Caco-2 (cell line): ENCODE results near the gene DPH1. TPM values are rescaled to one million over a fixed set of nuclear protein-coding genes. Genes with fewer than 3 reads are reported as not detected.
"Not testable (repeated sequence)": the region's sequence is repeated elsewhere in the genome, so short reads cannot be mapped to it uniquely, and the experiment has no call there.

Experiments used
- BruUV-seq: library from RNA; stranded (reverse); fragments of 400-500 nt; replicated peaks from 2 replicates; lab custom pipeline; 2021; lab: Mats Ljungman, UMichigan
- CTCF ChIA-PET: fragments of 300-600 bp; sonication (Branson Sonifier 250); formaldehyde crosslinking; loops from one replicate; lab custom pipeline; 2022; ENCODE audit warnings: antibody characterized with exemption; lab: Charles Lee
- POLR2A ChIA-PET: fragments of 300-600 bp; sonication (Branson Sonifier 250); formaldehyde crosslinking; loops from one replicate; lab custom pipeline; 2022; ENCODE audit warnings: antibody characterized with exemption; lab: Charles Lee
- DNase-seq, 2 experiments: peaks; one replicate each; pipeline versions ENCODE4 v3.0.0 to v3.0.0-alpha.2; 2020 to 2022
- H3K27me3 ChIP-seq: replicated peaks from 2 replicates; pipeline ENCODE4 v1.6.0; 2011; ENCODE audit warnings: low read length; ENCODE audit not compliant: control insufficient read depth, insufficient read depth
- H3K36me3 ChIP-seq: 2 replicates; pipeline ENCODE4 v1.5.1; 2011; ENCODE audit warnings: low read length; ENCODE audit not compliant: control insufficient read depth, insufficient read depth
- H3K4me1 ChIP-seq: fragments of 250-450 bp; sonication (Bioruptor Pico); 2 replicates; pipeline ENCODE4 v1.5.1; 2020; ENCODE audit warnings: mild to moderate bottlenecking
- H3K4me3 ChIP-seq: 2 replicates; pipeline ENCODE4 v1.5.1; 2011; ENCODE audit warnings: low read depth, mild to moderate bottlenecking, control low read depth, low read length
- H3K9me3 ChIP-seq: fragments of 250-450 bp; sonication (Bioruptor Pico); 2 replicates; pipeline ENCODE4 v1.5.1; 2020; ENCODE audit warnings: mild to moderate bottlenecking, moderate library complexity
- H3K27ac Mint-ChIP-seq: one replicate; pipeline ENCODE4 v1.8.0; 2022; ENCODE audit warnings: mixed read lengths; ENCODE audit not compliant: unreplicated experiment
- H3K27me3 Mint-ChIP-seq: one replicate; pipeline ENCODE4 v1.8.0; 2022; ENCODE audit warnings: mixed read lengths; ENCODE audit not compliant: insufficient read depth, unreplicated experiment
- H3K36me3 Mint-ChIP-seq: one replicate; pipeline ENCODE4 v1.8.0; 2022; ENCODE audit warnings: mild to moderate bottlenecking, mixed read lengths; ENCODE audit not compliant: insufficient read depth, unreplicated experiment
- H3K4me1 Mint-ChIP-seq: one replicate; pipeline ENCODE4 v1.8.0; 2022; ENCODE audit warnings: low read depth, mixed read lengths; ENCODE audit not compliant: unreplicated experiment
- H3K4me3 Mint-ChIP-seq: one replicate; pipeline ENCODE4 v1.8.0; 2022; ENCODE audit warnings: mild to moderate bottlenecking, moderate library complexity, mixed read lengths; ENCODE audit not compliant: unreplicated experiment
- H3K9me3 Mint-ChIP-seq: one replicate; pipeline ENCODE4 v1.8.0; 2022; ENCODE audit warnings: mixed read lengths; ENCODE audit not compliant: unreplicated experiment
- intact Hi-C: fragments of 100-400 bp; cut with micrococcal nuclease; formaldehyde crosslinking; loops from one replicate; pipeline ENCODE4 v1.10.0; 2022; ENCODE audit not compliant: unreplicated experiment
- total RNA-seq: library from RNA; stranded (reverse); gene quantifications from 2 replicates; pipeline ENCODE4 v1.2.3, GENCODE V29; 2022
- TF ChIP-seq, protein P1 (sequence below), 2 experiments: fragments of 200-600 bp in 1 of 2; IDR thresholded peaks; 1 replicate in 1 of 2; 2 replicates in 1 of 2; pipeline versions ENCODE4 v1.5.1 to v1.8.0; 2011 to 2022; ENCODE audit warnings: antibody characterized with exemption in 1 of 2, control low read depth in 1 of 2, inconsistent platforms in 1 of 2, low read depth in 1 of 2, low read length in 1 of 2, mild to moderate bottlenecking in 1 of 2, moderate library complexity in 1 of 2; ENCODE audit not compliant: insufficient read depth in 1 of 2, severe bottlenecking in 1 of 2, unreplicated experiment in 1 of 2

DPH1 gene
- total RNA-seq, 1 experiment from 2014 or later, result 52.0 TPM

- peaks cover 10% of the 10 kb centered on the region for H3K9me3 Mint-ChIP-seq
- TF ChIP-seq, protein P1, sequence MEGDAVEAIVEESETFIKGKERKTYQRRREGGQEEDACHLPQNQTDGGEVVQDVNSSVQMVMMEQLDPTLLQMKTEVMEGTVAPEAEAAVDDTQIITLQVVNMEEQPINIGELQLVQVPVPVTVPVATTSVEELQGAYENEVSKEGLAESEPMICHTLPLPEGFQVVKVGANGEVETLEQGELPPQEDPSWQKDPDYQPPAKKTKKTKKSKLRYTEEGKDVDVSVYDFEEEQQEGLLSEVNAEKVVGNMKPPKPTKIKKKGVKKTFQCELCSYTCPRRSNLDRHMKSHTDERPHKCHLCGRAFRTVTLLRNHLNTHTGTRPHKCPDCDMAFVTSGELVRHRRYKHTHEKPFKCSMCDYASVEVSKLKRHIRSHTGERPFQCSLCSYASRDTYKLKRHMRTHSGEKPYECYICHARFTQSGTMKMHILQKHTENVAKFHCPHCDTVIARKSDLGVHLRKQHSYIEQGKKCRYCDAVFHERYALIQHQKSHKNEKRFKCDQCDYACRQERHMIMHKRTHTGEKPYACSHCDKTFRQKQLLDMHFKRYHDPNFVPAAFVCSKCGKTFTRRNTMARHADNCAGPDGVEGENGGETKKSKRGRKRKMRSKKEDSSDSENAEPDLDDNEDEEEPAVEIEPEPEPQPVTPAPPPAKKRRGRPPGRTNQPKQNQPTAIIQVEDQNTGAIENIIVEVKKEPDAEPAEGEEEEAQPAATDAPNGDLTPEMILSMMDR (IDR thresholded peaks at IDR 0.05; ENCODE audit: insufficient read depth in 1 of 2, low read depth in 1 of 2, low read length in 1 of 2, severe bottlenecking in 1 of 2, unreplicated experiment in 1 of 2), result no peak
- Histone ChIP-seq H3K9me3 (0 out of 2 replicates have a peak, but pooled peaks cover 8% of the 10 kb centered on the region), H3K27me3 (no peaks in the 10 kb centered on the region), H3K36me3 (no peaks in the 10 kb centered on the region), H3K4me1 (no peaks in the 10 kb centered on the region; the same call in 1 of the 2 replicates), H3K4me3 (no peak overlapping the region)
- CTCF ChIA-PET, result no interaction called here
- POLR2A ChIA-PET, result no interaction called here
- peaks cover 4% of the 10 kb centered on the region for H3K27me3 Mint-ChIP-seq
- no peak overlapping the region for H3K4me3 Mint-ChIP-seq
- H3K36me3 Mint-ChIP-seq, result peaks cover under 1% of the 10 kb centered on the region
- H3K27ac Mint-ChIP-seq, result no peak overlapping the region
- BruUV-seq, result no TSS peak
- H3K4me1 Mint-ChIP-seq, result peaks cover 10% of the 10 kb centered on the region
- no peak for DNase-seq
- intact Hi-C loops, result no loop called here
Measured at GRCh38 chr17:2012499-2012898, 17.5 kb upstream of the DPH1 start.

- H3K27me3 Mint-ChIP-seq, H3K9me3 ChIP-seq, H3K4me1 ChIP-seq, H3K36me3 ChIP-seq, BruUV-seq, H3K36me3 Mint-ChIP-seq, H3K27ac Mint-ChIP-seq, DNase-seq, CTCF ChIA-PET, H3K4me3 Mint-ChIP-seq, POLR2A ChIA-PET, intact Hi-C loops, H3K4me3 ChIP-seq, H3K27me3 ChIP-seq, H3K4me1 Mint-ChIP-seq: not testable (repeated sequence)
- peaks cover 10% of the 10 kb centered on the region for H3K9me3 Mint-ChIP-seq
Measured at GRCh38 chr17:2013220-2013993, 16.5 kb upstream of the DPH1 start.

- no peaks in the 10 kb centered on the region for H3K4me1 ChIP-seq
- intact Hi-C loops, result no loop called here
- peaks cover 2% of the 10 kb centered on the region for H3K4me1 Mint-ChIP-seq
Measured at GRCh38 chr17:2013994-2014317, 16.0 kb upstream of the DPH1 start.

More at GRCh38 chr17:2013994-2014317, 16.0 kb upstream of the DPH1 start:
- no peaks in the 10 kb centered on the region for H3K36me3 Mint-ChIP-seq
- BruUV-seq, result no TSS peak
- H3K27me3 Mint-ChIP-seq, result peaks cover 9% of the 10 kb centered on the region
- H3K4me3 Mint-ChIP-seq, result no peak overlapping the region
- H3K27ac Mint-ChIP-seq, result no peak overlapping the region
- H3K9me3 Mint-ChIP-seq, result peaks cover 10% of the 10 kb centered on the region
- Histone ChIP-seq H3K27me3 (no peaks in the 10 kb centered on the region; the same call in 1 of the 2 replicates), H3K9me3 (0 out of 2 replicates have a peak, but pooled peaks cover 8% of the 10 kb centered on the region), H3K4me3 (no peak overlapping the region), H3K36me3 (no peaks in the 10 kb centered on the region)
- DNase-seq, result no peak
- ChIA-PET CTCF (no interaction called here), POLR2A (no interaction called here)
- TF ChIP-seq, protein P1 (IDR thresholded peaks at IDR 0.05; ENCODE audit: insufficient read depth in 1 of 2, low read depth in 1 of 2, low read length in 1 of 2, severe bottlenecking in 1 of 2, unreplicated experiment in 1 of 2), result no peak
